HEK293 (cell line): ENCODE results near the gene ZNF597.

Experiments used
- EGR2 ChIP-seq: fragments of 450-650 bp; formaldehyde crosslinking; IDR thresholded peaks from 2 replicates; pipeline ENCODE4 v1.5.1; 2016; ENCODE audit warnings: low read depth, missing biosample characterization, missing genetic modification characterization
- GLI4 ChIP-seq: fragments of 450-650 bp; formaldehyde crosslinking; IDR thresholded peaks from 2 replicates; pipeline ENCODE4 v1.5.1; 2016; ENCODE audit warnings: missing biosample characterization, missing genetic modification characterization
- MYNN ChIP-seq: fragments of 450-650 bp; formaldehyde crosslinking; IDR thresholded peaks from 2 replicates; pipeline ENCODE4 v1.5.1; 2016; ENCODE audit warnings: missing biosample characterization, missing genetic modification characterization, borderline replicate concordance
- PRDM10 ChIP-seq: fragments of 450-650 bp; formaldehyde crosslinking; IDR thresholded peaks from 2 replicates; pipeline ENCODE4 v1.5.1; 2016; ENCODE audit warnings: missing biosample characterization, missing genetic modification characterization
- PRDM6 ChIP-seq: fragments of 450-650 bp; formaldehyde crosslinking; IDR thresholded peaks from 2 replicates; pipeline ENCODE4 v1.5.1; 2017; ENCODE audit warnings: missing biosample characterization, missing genetic modification characterization
- ZBTB26 ChIP-seq: fragments of 450-650 bp; formaldehyde crosslinking; optimal IDR thresholded peaks from 2 replicates; pipeline ENCODE3; 2016; ENCODE audit warnings: missing biosample characterization, mild to moderate bottlenecking, missing genetic modification characterization
- ZBTB48 ChIP-seq: fragments of 450-650 bp; formaldehyde crosslinking; IDR thresholded peaks from 2 replicates; pipeline ENCODE4 v1.5.1; 2016; ENCODE audit warnings: missing biosample characterization, missing genetic modification characterization
- ZFP3 ChIP-seq: fragments of 450-650 bp; formaldehyde crosslinking; IDR thresholded peaks from 2 replicates; pipeline ENCODE4 v1.5.1; 2016; ENCODE audit warnings: low read depth, missing biosample characterization, missing genetic modification characterization
- ZIC2 ChIP-seq: fragments of 450-650 bp; formaldehyde crosslinking; IDR thresholded peaks from 2 replicates; pipeline ENCODE4 v1.5.1; 2016; ENCODE audit warnings: missing biosample characterization, missing genetic modification characterization
- ZNF202 ChIP-seq: fragments of 450-650 bp; formaldehyde crosslinking; IDR thresholded peaks from 2 replicates; pipeline ENCODE4 v1.5.1; 2016; ENCODE audit warnings: missing biosample characterization, missing genetic modification characterization, borderline replicate concordance
- ZNF23 ChIP-seq: fragments of 450-650 bp; formaldehyde crosslinking; IDR thresholded peaks from 2 replicates; pipeline ENCODE4 v1.5.1; 2016; ENCODE audit warnings: missing biosample characterization, missing genetic modification characterization, borderline replicate concordance
- ZNF239 ChIP-seq: fragments of 450-650 bp; formaldehyde crosslinking; IDR thresholded peaks from 2 replicates; pipeline ENCODE4 v1.5.1; 2016; ENCODE audit warnings: missing biosample characterization, missing genetic modification characterization
- ZNF26 ChIP-seq: fragments of 450-650 bp; formaldehyde crosslinking; IDR thresholded peaks from 2 replicates; pipeline ENCODE4 v1.5.1; 2016; ENCODE audit warnings: missing biosample characterization, missing genetic modification characterization
- ZNF266 ChIP-seq: fragments of 450-650 bp; formaldehyde crosslinking; IDR thresholded peaks from 2 replicates; pipeline ENCODE4 v1.5.1; 2016; ENCODE audit warnings: missing biosample characterization, missing genetic modification characterization, low read depth
- ZNF280C ChIP-seq: fragments of 450-650 bp; formaldehyde crosslinking; IDR thresholded peaks from 2 replicates; pipeline ENCODE4 v1.5.1; 2016; ENCODE audit warnings: missing biosample characterization, missing genetic modification characterization
- ZNF341 ChIP-seq: fragments of 450-650 bp; formaldehyde crosslinking; IDR thresholded peaks from 2 replicates; pipeline ENCODE4; 2016; ENCODE audit warnings: low read depth, missing biosample characterization, missing genetic modification characterization
- ZNF37A ChIP-seq: fragments of 450-650 bp; IDR thresholded peaks from 2 replicates; pipeline ENCODE4 v1.5.1; 2018; ENCODE audit warnings: missing biosample characterization, missing genetic modification characterization
- ZNF394 ChIP-seq: fragments of 450-650 bp; formaldehyde crosslinking; IDR thresholded peaks from 2 replicates; pipeline ENCODE4 v1.5.1; 2016; ENCODE audit warnings: missing biosample characterization, missing genetic modification characterization, mild to moderate bottlenecking, moderate library complexity, borderline replicate concordance
- ZNF404 ChIP-seq: fragments of 450-650 bp; formaldehyde crosslinking; IDR thresholded peaks from 2 replicates; pipeline ENCODE4 v1.5.1; 2017; ENCODE audit warnings: missing biosample characterization, missing genetic modification characterization
- ZNF449 ChIP-seq: fragments of 450-650 bp; formaldehyde crosslinking; IDR thresholded peaks from 2 replicates; pipeline ENCODE4 v1.5.1; 2017; ENCODE audit warnings: missing biosample characterization, mild to moderate bottlenecking, missing genetic modification characterization, moderate library complexity
- ZNF473 ChIP-seq: fragments of 450-650 bp; formaldehyde crosslinking; IDR thresholded peaks from 2 replicates; pipeline ENCODE4 v1.5.1; 2017; ENCODE audit warnings: missing biosample characterization, missing genetic modification characterization
- ZNF555 ChIP-seq: fragments of 450-650 bp; formaldehyde crosslinking; conservative IDR thresholded peaks from 2 replicates; pipeline ENCODE4 v1.5.1; 2017; ENCODE audit warnings: missing biosample characterization, mild to moderate bottlenecking, missing genetic modification characterization, inconsistent platforms
- ZNF585B ChIP-seq: fragments of 450-650 bp; formaldehyde crosslinking; IDR thresholded peaks from 2 replicates; pipeline ENCODE4 v1.5.1; 2016; ENCODE audit warnings: missing biosample characterization, missing genetic modification characterization
- ZNF596 ChIP-seq: fragments of 450-650 bp; IDR thresholded peaks from 2 replicates; pipeline ENCODE4 v1.5.0; 2018; ENCODE audit warnings: missing biosample characterization, mild to moderate bottlenecking, missing genetic modification characterization, moderate library complexity
- ZNF654 ChIP-seq: fragments of 450-650 bp; formaldehyde crosslinking; IDR thresholded peaks from 2 replicates; pipeline ENCODE4 v1.5.1; 2016; ENCODE audit warnings: low read depth, missing biosample characterization, missing genetic modification characterization
- ZXDB ChIP-seq: fragments of 450-650 bp; formaldehyde crosslinking; IDR thresholded peaks from 2 replicates; pipeline ENCODE4 v1.5.1; 2016; ENCODE audit warnings: missing biosample characterization, missing genetic modification characterization

The ZNF597 gene

GRCh38 chr16:3443108-3444031 is at the start of gene ZNF597, which contains the start of gene NAA60 (continued):
- TF ChIP-seq ZNF449 = peak; percentile 22; the same call in 1 of the 2 replicates
- TF ChIP-seq GLI4 (tag by site-specific recombination) = no peak
- TF ChIP-seq ZNF585B (tag by site-specific recombination) = no peak
- no peak for TF ChIP-seq ZBTB26 (tag by site-specific recombination)
- peak; percentile 66 for TF ChIP-seq EGR2 (tag by site-specific recombination)
- TF ChIP-seq ZXDB (tag by site-specific recombination) = peak; percentile 97
- TF ChIP-seq ZNF555 (tag by site-specific recombination) = no peak
- TF ChIP-seq ZFP3 = 0 out of 2 replicates have a peak, but pooled peaks have one; percentile 2
- peak; percentile 98 for TF ChIP-seq ZNF341 (tag by site-specific recombination)
- no peak for TF ChIP-seq ZNF394 (tag by site-specific recombination)
- no peak for TF ChIP-seq ZNF239 (tag by site-specific recombination)
- no peak for TF ChIP-seq MYNN
- no peak for TF ChIP-seq ZNF202 (tag by site-specific recombination)
- no peak for TF ChIP-seq ZNF404
- no peak for TF ChIP-seq ZNF26 (tag by site-specific recombination)
- TF ChIP-seq ZNF596 (tag by site-specific recombination) = no peak
- TF ChIP-seq PRDM10 = peak; percentile 81
- TF ChIP-seq ZNF23 (tag by site-specific recombination) = no peak
- no peak for TF ChIP-seq PRDM6 (tag by site-specific recombination)
- TF ChIP-seq ZNF280C (tag by site-specific recombination) = no peak
- TF ChIP-seq ZIC2 (tag by site-specific recombination) = no peak
- no peak for TF ChIP-seq ZNF266 (tag by site-specific recombination)
- 0 out of 2 replicates have a peak, but pooled peaks have one; percentile 37 for TF ChIP-seq ZBTB48
- no peak for TF ChIP-seq ZNF37A (tag by site-specific recombination)
- TF ChIP-seq ZNF473 (tag by site-specific recombination) = no peak
- TF ChIP-seq ZNF654 = no peak
